NT2/D1 (cell line): ENCODE results near the gene ARID1A.
A peak's percentile ranks its signal among the peaks of the same experiment; 100 is the strongest.

Source experiments
- DNase-seq: peaks from one replicate; pipeline ENCODE4 v3.0.0-alpha.2; 2011; ENCODE audit warnings: low read depth, low spot score
- H3K27me3 ChIP-seq: 2 replicates; pipeline ENCODE4 v1.6.0; 2011; ENCODE audit warnings: mild to moderate bottlenecking; ENCODE audit not compliant: insufficient read length, insufficient read depth
- H3K36me3 ChIP-seq: 2 replicates; pipeline ENCODE4 v1.6.1; 2011; ENCODE audit warnings: mild to moderate bottlenecking, low read length, mixed read lengths; ENCODE audit not compliant: insufficient read depth, insufficient read length
- H3K4me1 ChIP-seq: 2 replicates; pipeline ENCODE4 v1.5.1; 2011; ENCODE audit not compliant: insufficient read depth, insufficient read length
- H3K4me3 ChIP-seq: 2 replicates; pipeline ENCODE4 v1.5.1; 2011; ENCODE audit warnings: low read depth; ENCODE audit not compliant: insufficient read length
- H3K9ac ChIP-seq: 2 replicates; pipeline ENCODE4 v1.6.0; 2011; ENCODE audit warnings: low read depth; ENCODE audit not compliant: insufficient read length
- H3K9me3 ChIP-seq: 2 replicates; pipeline ENCODE4 v1.5.1; 2011; ENCODE audit warnings: mild to moderate bottlenecking, low read length; ENCODE audit not compliant: insufficient read depth
- SUZ12 ChIP-seq: IDR thresholded peaks from 2 replicates; pipeline ENCODE4 v1.6.1; 2011; ENCODE audit not compliant: insufficient read length, insufficient read depth; ENCODE audit errors: extremely low read depth
- YY1 ChIP-seq: IDR thresholded peaks from 2 replicates; pipeline ENCODE4 v1.6.1; 2011; ENCODE audit not compliant: insufficient read length, insufficient read depth
- ZNF274 ChIP-seq: IDR thresholded peaks from 2 replicates; pipeline ENCODE4 v1.6.1; 2011; ENCODE audit warnings: mild to moderate bottlenecking, low read depth, low read length

The ARID1A gene

DNA sequence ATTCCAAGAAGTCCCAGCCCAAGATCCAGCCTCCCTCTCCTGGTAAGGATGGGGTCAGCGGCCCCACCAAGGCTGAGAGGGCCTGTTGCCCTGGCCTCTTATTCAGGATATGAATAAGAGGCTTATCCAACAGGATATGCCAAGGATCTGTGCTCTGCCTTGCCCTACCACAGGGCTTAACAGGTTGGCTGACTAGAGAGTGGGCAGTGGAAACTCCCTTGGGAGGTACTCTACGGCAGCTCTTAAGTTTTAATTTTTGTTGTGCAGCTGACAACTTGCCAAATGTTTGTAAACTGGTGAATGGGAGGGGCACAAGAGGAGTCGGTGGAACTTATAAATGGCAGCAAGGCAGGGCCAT, 75.4 kb downstream of the ARID1A start:
- H3K9ac ChIP-seq, result no peak overlapping the region
- TF ChIP-seq YY1 (no peak), ZNF274 (no peak), SUZ12 (no peak)
- DNase-seq, result no peak
- H3K4me1 ChIP-seq, result peaks cover 7% of the 10 kb centered on the region
- no peaks in the 10 kb centered on the region for H3K9me3 ChIP-seq
- H3K4me3 ChIP-seq, result no peak overlapping the region
- H3K27me3 ChIP-seq, result no peaks in the 10 kb centered on the region
- peaks cover 96% of the 10 kb centered on the region for H3K36me3 ChIP-seq

DNA sequence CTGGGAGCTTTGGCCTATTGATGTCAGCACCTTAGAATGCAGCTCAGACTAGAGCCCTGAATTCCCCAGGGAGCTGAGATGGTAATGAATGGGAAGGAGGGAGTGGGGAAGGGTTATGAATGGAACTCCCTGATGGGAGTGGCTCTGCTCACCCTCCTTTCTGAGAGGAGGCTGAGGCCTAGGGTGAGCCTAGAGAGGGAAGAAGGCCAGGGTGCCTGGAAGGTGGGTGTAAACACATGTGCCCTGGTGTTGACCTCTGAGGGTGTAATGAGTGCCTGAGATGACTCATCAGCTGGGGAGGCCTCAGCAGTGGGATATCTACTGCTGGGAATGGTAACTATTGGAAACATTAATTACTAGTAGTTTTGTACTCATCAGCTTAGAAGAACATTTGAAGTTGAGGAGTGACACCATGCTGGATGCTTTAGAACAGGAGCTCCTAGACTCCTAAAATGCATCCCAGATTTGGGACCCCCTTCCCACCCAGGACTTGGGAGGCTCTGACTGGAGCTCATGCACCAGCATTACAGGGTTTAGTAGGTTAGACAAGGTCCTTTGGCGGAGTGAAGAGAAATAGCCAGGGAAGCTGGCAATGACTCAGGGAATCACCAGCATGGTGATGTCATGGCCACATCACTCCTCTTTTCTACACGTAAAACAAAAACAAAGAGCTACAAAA, 76.0 kb downstream of the ARID1A start:
- Histone ChIP-seq H3K4me3 (no peak overlapping the region), H3K36me3 (peaks cover 96% of the 10 kb centered on the region)
- DNase-seq, result peak; percentile 73

DNA sequence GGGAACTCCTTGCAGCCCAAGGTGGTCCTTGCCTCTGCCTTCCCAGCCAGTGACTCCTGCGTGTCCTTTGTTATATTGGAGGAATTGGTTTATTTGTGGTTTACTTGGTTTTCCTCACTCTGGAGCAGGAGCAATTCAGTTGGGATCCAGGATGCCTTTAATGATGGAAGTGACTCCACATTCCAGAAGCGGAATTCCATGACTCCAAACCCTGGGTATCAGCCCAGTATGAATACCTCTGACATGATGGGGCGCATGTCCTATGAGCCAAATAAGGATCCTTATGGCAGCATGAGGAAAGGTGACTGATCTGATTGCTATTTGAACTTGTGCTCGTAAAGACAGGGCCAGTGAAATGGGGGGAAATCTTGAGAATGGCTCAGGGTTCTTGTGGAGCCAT, 76.9 kb downstream of the ARID1A start:
- DNase-seq, result no peak
- Histone ChIP-seq H3K27me3 (no peaks in the 10 kb centered on the region), H3K9ac (no peak overlapping the region), H3K4me1 (peaks cover 7% of the 10 kb centered on the region), H3K36me3 (peaks cover 96% of the 10 kb centered on the region), H3K4me3 (no peak overlapping the region), H3K9me3 (no peaks in the 10 kb centered on the region)
- no peak for TF ChIP-seq ZNF274
- no peak for TF ChIP-seq YY1
- TF ChIP-seq SUZ12, result no peak

More for the DNA sequence above, 76.0 kb downstream of the ARID1A start:
- no peak for TF ChIP-seq ZNF274
- TF ChIP-seq SUZ12, result no peak
- peak; percentile 4 for TF ChIP-seq YY1
- Histone ChIP-seq H3K9me3 (no peaks in the 10 kb centered on the region), H3K4me1 (peaks cover 7% of the 10 kb centered on the region), H3K9ac (no peak overlapping the region), H3K27me3 (no peaks in the 10 kb centered on the region)

DNA sequence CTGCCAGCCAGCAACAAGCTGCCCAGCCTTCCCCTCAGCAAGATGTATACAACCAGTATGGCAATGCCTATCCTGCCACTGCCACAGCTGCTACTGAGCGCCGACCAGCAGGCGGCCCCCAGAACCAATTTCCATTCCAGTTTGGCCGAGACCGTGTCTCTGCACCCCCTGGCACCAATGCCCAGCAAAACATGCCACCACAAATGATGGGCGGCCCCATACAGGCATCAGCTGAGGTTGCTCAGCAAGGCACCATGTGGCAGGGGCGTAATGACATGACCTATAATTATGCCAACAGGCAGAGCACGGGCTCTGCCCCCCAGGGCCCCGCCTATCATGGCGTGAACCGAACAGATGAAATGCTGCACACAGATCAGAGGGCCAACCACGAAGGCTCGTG, 78.6 kb downstream of the ARID1A start:
- no peak overlapping the region for H3K9ac ChIP-seq
- H3K27me3 ChIP-seq, result no peaks in the 10 kb centered on the region
- peaks cover 96% of the 10 kb centered on the region for H3K36me3 ChIP-seq
- DNase-seq, result no peak
- no peaks in the 10 kb centered on the region for H3K9me3 ChIP-seq
- no peak for TF ChIP-seq YY1
- no peak for TF ChIP-seq SUZ12
- TF ChIP-seq ZNF274, result no peak
- H3K4me3 ChIP-seq, result no peak overlapping the region
- peaks cover 7% of the 10 kb centered on the region for H3K4me1 ChIP-seq

DNA sequence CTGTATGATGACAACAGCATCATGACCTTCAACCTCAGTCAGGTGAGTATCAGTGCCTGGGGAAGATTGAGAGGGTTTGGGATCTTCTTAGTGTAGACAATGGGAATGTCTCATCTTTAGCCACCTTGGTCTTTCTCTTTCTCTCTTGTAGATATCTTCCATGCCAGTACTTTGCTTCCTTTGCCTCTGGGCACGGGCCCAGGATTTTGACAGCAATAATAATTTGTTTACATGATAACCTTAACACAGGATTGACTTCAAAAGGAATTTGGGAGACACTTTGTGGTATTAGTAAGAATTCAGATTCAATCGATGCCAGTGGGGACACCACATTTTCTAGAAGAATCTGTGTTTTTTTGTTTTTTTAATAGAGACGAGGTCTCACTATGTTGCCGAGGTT, 79.9 kb downstream of the ARID1A start:
- Histone ChIP-seq H3K27me3 (no peaks in the 10 kb centered on the region), H3K4me1 (peaks cover 10% of the 10 kb centered on the region), H3K9ac (no peak overlapping the region), H3K9me3 (no peaks in the 10 kb centered on the region), H3K36me3 (peaks cover 96% of the 10 kb centered on the region), H3K4me3 (no peak overlapping the region)
- no peak for DNase-seq
- TF ChIP-seq SUZ12, result no peak
- TF ChIP-seq ZNF274, result no peak
- TF ChIP-seq YY1, result no peak

DNA sequence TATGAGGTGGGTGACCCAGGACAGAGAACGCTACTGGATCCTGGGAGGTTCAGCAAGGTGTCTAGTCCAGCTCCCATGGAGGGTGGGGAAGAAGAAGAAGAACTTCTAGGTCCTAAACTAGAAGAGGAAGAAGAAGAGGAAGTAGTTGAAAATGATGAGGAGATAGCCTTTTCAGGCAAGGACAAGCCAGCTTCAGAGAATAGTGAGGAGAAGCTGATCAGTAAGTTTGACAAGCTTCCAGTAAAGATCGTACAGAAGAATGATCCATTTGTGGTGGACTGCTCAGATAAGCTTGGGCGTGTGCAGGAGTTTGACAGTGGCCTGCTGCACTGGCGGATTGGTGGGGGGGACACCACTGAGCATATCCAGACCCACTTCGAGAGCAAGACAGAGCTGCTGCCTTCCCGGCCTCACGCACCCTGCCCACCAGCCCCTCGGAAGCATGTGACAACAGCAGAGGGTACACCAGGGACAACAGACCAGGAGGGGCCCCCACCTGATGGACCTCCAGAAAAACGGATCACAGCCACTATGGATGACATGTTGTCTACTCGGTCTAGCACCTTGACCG, 83.4 kb downstream of the ARID1A start:
- Histone ChIP-seq H3K4me3 (no peak overlapping the region), H3K9me3 (no peaks in the 10 kb centered on the region), H3K4me1 (peaks cover 7% of the 10 kb centered on the region), H3K9ac (no peak overlapping the region), H3K27me3 (no peaks in the 10 kb centered on the region), H3K36me3 (peaks cover 91% of the 10 kb centered on the region)
- DNase-seq, result no peak
- TF ChIP-seq ZNF274, result no peak
- no peak for TF ChIP-seq SUZ12
- TF ChIP-seq YY1, result no peak

DNA sequence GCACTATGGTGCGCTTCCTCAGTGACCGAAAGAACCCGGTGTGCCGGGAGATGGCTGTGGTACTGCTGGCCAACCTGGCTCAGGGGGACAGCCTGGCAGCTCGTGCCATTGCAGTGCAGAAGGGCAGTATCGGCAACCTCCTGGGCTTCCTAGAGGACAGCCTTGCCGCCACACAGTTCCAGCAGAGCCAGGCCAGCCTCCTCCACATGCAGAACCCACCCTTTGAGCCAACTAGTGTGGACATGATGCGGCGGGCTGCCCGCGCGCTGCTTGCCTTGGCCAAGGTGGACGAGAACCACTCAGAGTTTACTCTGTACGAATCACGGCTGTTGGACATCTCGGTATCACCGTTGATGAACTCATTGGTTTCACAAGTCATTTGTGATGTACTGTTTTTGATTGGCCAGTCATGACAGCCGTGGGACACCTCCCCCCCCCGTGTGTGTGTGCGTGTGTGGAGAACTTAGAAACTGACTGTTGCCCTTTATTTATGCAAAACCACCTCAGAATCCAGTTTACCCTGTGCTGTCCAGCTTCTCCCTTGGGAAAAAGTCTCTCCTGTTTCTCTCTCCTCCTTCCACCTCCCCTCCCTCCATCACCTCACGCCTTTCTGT, 84.6 kb downstream of the ARID1A start:
- Histone ChIP-seq H3K4me3 (no peak overlapping the region), H3K4me1 (peaks cover 10% of the 10 kb centered on the region), H3K36me3 (peaks cover 79% of the 10 kb centered on the region), H3K27me3 (no peaks in the 10 kb centered on the region), H3K9me3 (no peaks in the 10 kb centered on the region), H3K9ac (no peak overlapping the region)
- no peak for DNase-seq
- TF ChIP-seq ZNF274, result no peak
- no peak for TF ChIP-seq SUZ12
- no peak for TF ChIP-seq YY1
